GM18526 (cell line): ENCODE measurements around the gene FRAT2.

Experiments used
- POLR2A ChIP-seq: IDR thresholded peaks from 3 replicates; pipeline ENCODE4 v1.6.1; 2011; ENCODE audit not compliant: insufficient read length; ENCODE audit errors: extremely low read depth

The FRAT2 gene

GRCh38 chr10:97319671-97320479 is 14.7 kb downstream of the FRAT2 start:
- no peak for TF ChIP-seq POLR2A

DNA sequence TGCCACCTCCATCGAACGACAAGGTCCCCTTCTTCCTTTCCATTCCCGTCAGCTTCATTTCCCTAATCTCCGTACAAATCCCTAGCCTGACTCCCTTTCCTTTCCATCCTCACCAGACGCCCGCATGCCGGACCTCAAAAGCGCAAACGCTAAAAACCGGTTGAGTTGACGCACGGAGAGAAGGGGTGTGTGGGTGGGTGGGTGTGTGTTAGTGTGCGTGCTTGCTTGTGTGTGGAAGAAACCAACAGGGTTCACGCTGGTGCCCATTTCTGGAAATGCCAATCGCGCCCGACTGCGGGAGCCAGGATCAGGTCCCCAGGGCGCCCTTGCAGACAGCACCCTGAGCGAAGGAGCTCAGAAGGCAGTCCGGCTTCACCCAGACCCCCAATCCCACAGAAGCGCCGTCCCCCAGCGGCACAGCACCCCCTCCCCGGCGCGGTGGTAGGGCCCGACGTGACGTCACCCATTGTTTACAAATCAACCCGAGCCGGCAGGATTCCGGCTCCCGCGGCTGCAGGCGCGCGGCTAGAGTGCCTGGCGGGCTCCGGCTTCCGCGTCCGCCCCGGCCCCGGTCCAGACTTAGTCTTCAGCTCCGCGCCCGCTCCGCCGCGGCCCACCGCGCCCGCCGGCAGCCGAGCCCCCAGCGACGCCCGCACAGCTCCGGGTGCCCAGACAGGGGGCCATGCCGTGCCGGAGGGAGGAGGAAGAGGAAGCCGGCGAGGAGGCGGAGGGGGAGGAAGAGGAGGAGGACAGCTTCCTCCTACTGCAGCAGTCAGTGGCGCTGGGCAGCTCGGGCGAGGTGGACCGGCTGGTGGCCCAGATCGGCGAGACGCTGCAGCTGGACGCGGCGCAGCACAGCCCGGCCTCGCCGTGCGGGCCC is 15.5 kb downstream of the FRAT2 start, which contains the start of gene FRAT1:
Gene FRAT1, plus strand, starts transcription at position 500 of the 880 bp plus-strand sequence. Its CDS starts 183 bp downstream, at position 683.
- TF ChIP-seq POLR2A = peak; percentile 47

- TF ChIP-seq POLR2A = no peak
These were observed 19.9 kb downstream of the FRAT2 start for GRCh38 chr10:97314671-97315070.

DNA sequence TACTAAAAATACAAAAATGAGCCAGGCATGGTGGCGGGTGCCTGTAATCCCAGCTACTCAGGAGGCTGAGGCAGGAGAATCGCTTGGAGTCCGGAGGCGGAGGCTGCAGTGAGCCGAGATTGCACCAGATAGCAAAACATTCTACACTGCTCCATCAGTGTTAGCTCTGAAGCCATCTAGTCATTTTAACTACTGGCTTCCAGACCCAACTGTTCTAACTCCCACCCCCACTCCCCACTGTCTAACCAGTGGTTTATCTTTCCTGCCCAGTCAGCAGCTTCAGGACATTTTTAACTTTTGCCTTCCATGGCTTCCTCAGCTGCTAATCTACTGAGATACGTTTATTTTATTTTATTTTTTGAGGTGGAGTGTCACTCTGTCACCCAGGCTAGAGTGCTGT is 21.6 kb downstream of the FRAT2 start:
- no peak for TF ChIP-seq POLR2A

DNA sequence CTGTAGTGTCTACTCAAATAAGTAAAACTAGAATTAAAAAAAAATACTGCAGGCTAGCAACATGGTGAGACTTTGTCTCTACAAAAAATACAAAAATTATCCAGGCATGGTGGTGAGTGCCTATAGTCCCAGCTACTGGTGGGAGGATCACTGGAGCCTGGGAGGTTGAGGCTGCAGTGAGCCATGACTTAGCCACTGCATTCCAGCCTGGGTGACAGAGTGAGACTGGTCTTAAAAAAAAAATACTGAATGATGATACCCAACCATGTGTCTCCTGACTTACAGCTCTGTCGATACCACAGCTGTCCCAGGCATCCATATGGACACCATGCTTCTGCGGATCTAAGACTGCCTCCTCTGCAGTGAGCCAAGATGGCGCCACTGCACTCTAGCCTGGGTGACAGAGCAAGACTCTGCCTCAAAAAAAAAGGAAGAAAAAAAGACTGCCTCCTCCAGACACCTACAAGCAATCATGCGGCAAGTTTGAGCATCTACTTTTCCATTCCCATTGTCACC is 23.4 kb downstream of the FRAT2 start:
- TF ChIP-seq POLR2A = no peak

GRCh38 chr10:97307866-97308780 is 26.4 kb downstream of the FRAT2 start:
- TF ChIP-seq POLR2A = no peak

- no peak for TF ChIP-seq POLR2A
These were observed 27.1 kb downstream of the FRAT2 start for GRCh38 chr10:97307441-97307840.

DNA sequence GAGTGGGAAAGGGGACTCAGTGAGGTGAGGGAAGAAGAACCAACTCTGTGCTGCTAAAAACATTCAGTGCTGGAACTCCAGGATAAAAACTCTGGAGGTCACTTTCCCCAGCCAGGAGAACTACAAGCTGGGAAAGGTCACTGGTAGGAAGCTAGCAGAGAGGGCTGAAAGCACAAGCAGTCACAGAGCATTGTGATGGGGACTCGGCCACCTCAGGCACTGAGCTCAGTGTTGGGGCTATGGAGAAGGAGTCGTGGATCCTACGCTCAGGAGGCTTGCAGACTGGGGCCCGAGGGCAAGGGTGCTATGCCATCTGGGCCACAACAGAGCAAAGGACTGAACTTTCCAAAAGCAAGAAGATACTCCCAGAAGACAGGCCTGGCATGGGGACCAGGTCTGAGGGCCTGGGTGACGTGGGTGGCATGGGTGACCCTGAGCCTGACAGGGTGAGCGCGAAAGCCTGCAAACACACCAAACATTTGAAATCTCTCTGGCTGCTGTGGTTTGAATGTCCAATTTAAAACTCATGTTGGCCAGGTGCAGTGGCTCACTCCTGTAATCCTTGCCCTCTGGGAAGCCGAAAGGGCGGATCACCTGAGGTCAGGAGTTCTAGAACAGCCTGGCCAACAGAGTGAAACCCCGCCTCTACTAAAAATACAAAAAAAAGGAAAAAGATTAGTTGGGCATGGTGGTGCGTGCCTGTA is 32.3 kb downstream of the FRAT2 start:
- TF ChIP-seq POLR2A = no peak

- no peak for TF ChIP-seq POLR2A
These were observed 33.5 kb downstream of the FRAT2 start for GRCh38 chr10:97300980-97301379.

GRCh38 chr10:97298223-97298571 is 36.3 kb downstream of the FRAT2 start:
- no peak for TF ChIP-seq POLR2A

DNA sequence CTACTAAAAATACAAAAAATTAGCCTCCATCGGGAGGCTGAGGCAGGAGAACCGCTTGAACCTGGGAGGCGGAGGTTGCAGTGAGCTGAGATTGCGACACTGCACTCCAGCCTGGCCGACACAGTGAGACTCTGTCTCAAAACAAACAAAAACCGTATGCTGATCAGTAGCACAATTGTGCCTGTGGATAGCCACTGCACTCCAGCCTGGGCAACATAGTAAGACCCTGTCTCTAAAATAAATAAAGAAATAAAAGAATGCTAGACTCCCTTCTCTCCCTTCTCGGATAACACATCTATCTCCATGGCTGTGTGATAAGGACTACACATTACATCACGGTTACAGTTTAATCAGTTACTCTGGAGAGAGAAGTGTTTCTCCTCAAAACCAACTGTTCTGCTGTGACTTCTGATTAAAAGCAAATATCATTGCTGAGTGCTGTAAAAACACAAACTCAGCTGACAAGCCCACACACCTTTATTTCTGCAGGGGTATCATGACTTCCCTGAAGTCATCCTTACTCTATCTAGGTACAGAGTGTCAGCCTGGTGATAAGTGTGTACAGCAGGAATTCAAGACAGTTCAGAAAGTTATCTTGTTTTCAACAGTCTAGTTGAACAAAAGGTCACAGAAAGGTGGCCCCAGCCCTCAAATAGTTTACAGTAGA is 36.8 kb downstream of the FRAT2 start:
- no peak for TF ChIP-seq POLR2A

GRCh38 chr10:97292862-97293198 is 41.7 kb downstream of the FRAT2 start:
- TF ChIP-seq POLR2A = no peak

GRCh38 chr10:97292097-97292861 is 42.2 kb downstream of the FRAT2 start, which contains the start of gene ARHGAP19:
Gene ARHGAP19, minus strand, starts transcription at chr10:97292637. Its CDS starts 10 bp downstream, at chr10:97292627.
- TF ChIP-seq POLR2A = peak; percentile 84
